B cell (primary cell): ENCODE measurements around the gene RYK. TPM values are rescaled to one million over a fixed set of nuclear protein-coding genes. Genes with fewer than 3 reads are reported as not detected.

Source experiments
- ATAC-seq: fragments of 200-7000 bp; cut with Tn5 transposase; one replicate; pipeline ENCODE4 v1.10.0; 2021; ENCODE audit warnings: low read depth, mild to moderate bottlenecking, moderate number of reproducible peaks, moderate library complexity
- CTCF ChIA-PET: fragments of 350-600 bp; sonication (Branson Sonifier 250); formaldehyde crosslinking; loops from one replicate; lab custom pipeline; 2021; ENCODE audit warnings: antibody characterized with exemption, inconsistent platforms; lab: Charles Lee
- POLR2A ChIA-PET: fragments of 350-600 bp; sonication (Branson Sonifier 250); formaldehyde crosslinking; loops from one replicate; lab custom pipeline; 2021; ENCODE audit warnings: antibody characterized with exemption; lab: Charles Lee
- DNase-seq: peaks from one replicate; pipeline ENCODE4 v3.0.0; 2013
- H2AFZ ChIP-seq: 2 replicates; pipeline ENCODE4 v1.6.1; 2012; ENCODE audit warnings: mild to moderate bottlenecking, low read depth, low read length; ENCODE audit not compliant: insufficient read depth, poor library complexity, severe bottlenecking
- H3K27ac ChIP-seq, 2 donors: 1 replicate in 1 of 2; 2 replicates in 1 of 2; pipeline ENCODE4 v1.5.1; 2012 to 2013; ENCODE audit warnings: low read length in 2 of 2, mild to moderate bottlenecking in 2 of 2, moderate library complexity in 1 of 2
- H3K27me3 ChIP-seq, 4 experiments: fragments of 200-600 bp in 1 of 4; sonication (generic) in 1 of 4; replicated peaks in 1 of 4; 1 replicate in 2 of 4; 2 replicates in 2 of 4; pipeline versions ENCODE4 v1.6.1 to v1.7.0; 2013 to 2016; ENCODE audit warnings: low read length in 3 of 4, mild to moderate bottlenecking in 2 of 4, mixed read lengths in 1 of 4, moderate library complexity in 1 of 4; ENCODE audit not compliant: insufficient read depth in 4 of 4, control insufficient read depth in 3 of 4; ENCODE audit errors: control extremely low read depth in 1 of 4
- H3K36me3 ChIP-seq, 2 experiments: replicated peaks in 1 of 2; 1 replicate in 1 of 2; 2 replicates in 1 of 2; pipeline versions ENCODE4 v1.6.1 to v1.7.1; 2013; ENCODE audit warnings: low read length in 1 of 2; ENCODE audit not compliant: insufficient read depth in 2 of 2, control insufficient read depth in 1 of 2; ENCODE audit errors: control extremely low read depth in 1 of 2, extremely low read depth in 1 of 2
- H3K4me1 ChIP-seq, 2 donors: fragments of 200-600 bp in 1 of 2; sonication (generic) in 1 of 2; 1 replicate in 1 of 2; 2 replicates in 1 of 2; pipeline versions ENCODE4 v1.5.1 to v1.6.1; 2013 to 2017; ENCODE audit warnings: low read length in 2 of 2; ENCODE audit not compliant: control insufficient read depth in 2 of 2, insufficient read depth in 2 of 2
- H3K4me2 ChIP-seq: replicated peaks from 2 replicates; pipeline ENCODE3; 2012; ENCODE audit warnings: mild to moderate bottlenecking, low read depth, low read length; ENCODE audit not compliant: poor library complexity, severe bottlenecking
- H3K4me3 ChIP-seq, 5 experiments: fragments of 200-600 bp in 1 of 5; sonication (generic) in 1 of 5; 1 replicate in 3 of 5; 2 replicates in 2 of 5; pipeline versions ENCODE4 v1.5.1 to v1.7.0; 2011 to 2016; ENCODE audit warnings: low read length in 4 of 5, mild to moderate bottlenecking in 4 of 5, low read depth in 2 of 5, control low read depth in 1 of 5, moderate library complexity in 1 of 5; ENCODE audit not compliant: insufficient read depth in 1 of 5; ENCODE audit errors: control extremely low read depth in 1 of 5, extremely low read depth in 1 of 5
- H3K79me2 ChIP-seq: fragments of 200-600 bp; sonication (generic); one replicate; pipeline ENCODE4 v1.6.0; 2016; ENCODE audit warnings: low read length; ENCODE audit not compliant: control insufficient read depth, insufficient read depth
- H3K9ac ChIP-seq: fragments of 200-600 bp; sonication (generic); 2 replicates; pipeline ENCODE4 v1.6.1; 2017; ENCODE audit warnings: mild to moderate bottlenecking, low read length, moderate library complexity
- H3K9me3 ChIP-seq, 3 donors: one replicate each; pipeline versions ENCODE4 v1.6.1 to v1.7.1; 2013; ENCODE audit warnings: low read length in 2 of 3; ENCODE audit not compliant: control insufficient read depth in 2 of 3, insufficient read depth in 1 of 3; ENCODE audit errors: control extremely low read depth in 1 of 3
- H4K20me1 ChIP-seq: 2 replicates; pipeline ENCODE4 v1.6.0; 2012; ENCODE audit warnings: mild to moderate bottlenecking, low read length; ENCODE audit not compliant: insufficient read depth, control insufficient read depth, poor library complexity, severe bottlenecking
- H3K27ac Mint-ChIP-seq: one replicate; pipeline ENCODE4 v1.8.0; 2021; ENCODE audit warnings: mixed read lengths
- H3K27me3 Mint-ChIP-seq: one replicate; pipeline ENCODE4 v1.8.0; 2021; ENCODE audit warnings: mixed read lengths
- H3K4me1 Mint-ChIP-seq: one replicate; pipeline ENCODE4 v1.8.0; 2021; ENCODE audit warnings: mixed read lengths
- H3K4me3 Mint-ChIP-seq: one replicate; pipeline ENCODE4 v1.8.0; 2021; ENCODE audit warnings: mixed read lengths
- H3K9me3 Mint-ChIP-seq: one replicate; pipeline ENCODE4 v1.8.0; 2022; ENCODE audit warnings: mixed read lengths; ENCODE audit not compliant: insufficient read depth
- CTCF ChIP-seq: fragments of 200-600 bp; IDR thresholded peaks from one replicate; pipeline ENCODE4 v1.8.0; 2022; ENCODE audit warnings: antibody characterized with exemption, mild to moderate bottlenecking
- EZH2 ChIP-seq: IDR thresholded peaks from 2 replicates; pipeline ENCODE4 v1.6.1; 2012; ENCODE audit warnings: borderline replicate concordance, low read depth, mild to moderate bottlenecking, moderate library complexity, low read length; ENCODE audit not compliant: insufficient read depth, poor library complexity, severe bottlenecking
- intact Hi-C: fragments of 100-400 bp; cut with micrococcal nuclease; formaldehyde crosslinking; loops from one replicate; pipeline ENCODE4 v1.10.0; 2022
- polyA plus RNA-seq: library from polyadenylated mRNA; depleted of rRNA; stranded (reverse); fragments of >200 nt; gene quantifications from 2 replicates; pipeline ENCODE4 v1.2.3, GENCODE V29; 2012
- total RNA-seq, 2 donors: library from RNA; stranded (reverse); fragments of 120-200 nt in 1 of 2; gene quantifications; 1 replicate in 1 of 2; 2 replicates in 1 of 2; pipeline versions ENCODE4 v1.2.3 to v1.2.4, GENCODE V29; 2013 to 2022

RYK gene
- total and polyA plus RNA-seq, 2 donors (not counting 1 experiment from before 2014, with no cell fraction given) = 16.9 to 67.7 TPM

GRCh38 chr3:134232951-134233350 lies 17.7 kb downstream of the RYK start:
- Histone ChIP-seq H3K4me1 (peaks cover 16 to 41% of the 10 kb centered on the region in 2 donors), H3K9me3 (no peaks in the 10 kb centered on the region), H3K79me2 (peaks cover 100% of the 10 kb centered on the region), H3K27ac (no peak overlapping the region), H2AFZ (no peak overlapping the region), H3K4me2 (no peak overlapping the region), H3K4me3 (no peak overlapping the region), H4K20me1 (peaks cover 68% of the 10 kb centered on the region), H3K9ac (no peak overlapping the region), H3K27me3 (no peaks in the 10 kb centered on the region), H3K36me3 (no peaks in the 10 kb centered on the region)
- no peaks in the 10 kb centered on the region for H3K27me3 Mint-ChIP-seq
- CTCF ChIA-PET = interaction anchor here (0.9 to 1.8 kb wide), 2 partner anchors 8 to 21 kb away, joined by 3 to 12 read pairs; no protein-coding TSS in a partner anchor
- POLR2A ChIA-PET = no interaction called here
- ATAC-seq (no peak), DNase-seq (no peak)
- TF ChIP-seq EZH2 = no peak
- no peak for TF ChIP-seq CTCF
- no peak overlapping the region for H3K27ac Mint-ChIP-seq
- intact Hi-C loops = no loop called here
- peaks cover 69% of the 10 kb centered on the region for H3K4me1 Mint-ChIP-seq
- H3K9me3 Mint-ChIP-seq = no peaks in the 10 kb centered on the region
- no peak overlapping the region for H3K4me3 Mint-ChIP-seq

GRCh38 chr3:134232151-134232550 lies 18.5 kb downstream of the RYK start:
- Histone ChIP-seq H3K4me3 (no peak overlapping the region), H3K36me3 (no peaks in the 10 kb centered on the region), H3K4me2 (peak overlapping the region; percentile 16), H3K79me2 (peaks cover 97% of the 10 kb centered on the region), H2AFZ (no peak overlapping the region), H4K20me1 (peaks cover 71% of the 10 kb centered on the region), H3K27ac (no peak overlapping the region), H3K9ac (peak overlapping the region; percentile 12), H3K4me1 (peaks cover 16 to 33% of the 10 kb centered on the region in 2 donors), H3K9me3 (no peaks in the 10 kb centered on the region), H3K27me3 (no peaks in the 10 kb centered on the region)
- CTCF ChIA-PET = interaction anchor here (0.9 to 1.8 kb wide), 4 partner anchors 7 to 22 kb away, joined by 3 to 12 read pairs (median 3); no protein-coding TSS in a partner anchor
- H3K4me3 Mint-ChIP-seq = peak overlapping the region; percentile 4
- DNase-seq (no peak), ATAC-seq (no peak)
- peaks cover 62% of the 10 kb centered on the region for H3K4me1 Mint-ChIP-seq
- H3K27ac Mint-ChIP-seq = no peak overlapping the region
- TF ChIP-seq CTCF = no peak
- TF ChIP-seq EZH2 = no peak
- H3K9me3 Mint-ChIP-seq = no peaks in the 10 kb centered on the region
- intact Hi-C loops = no loop called here
- H3K27me3 Mint-ChIP-seq = no peaks in the 10 kb centered on the region
- POLR2A ChIA-PET = no interaction called here
